HEK293T (cell line): Measurements from ENCODE around the gene CCR5AS.

Experiments
- BHLHE40 ChIP-seq: fragments of 450-650 bp; IDR thresholded peaks from 2 replicates; pipeline ENCODE4 v1.6.1; 2016; ENCODE audit warnings: mild to moderate bottlenecking, moderate library complexity, borderline replicate concordance
- CTBP1 ChIP-seq: fragments of 450-650 bp; IDR thresholded peaks from 2 replicates; pipeline ENCODE4 v1.6.1; 2016; ENCODE audit warnings: borderline replicate concordance
- FOXA1 ChIP-seq: fragments of 450-650 bp; IDR thresholded peaks from 2 replicates; pipeline ENCODE4 v1.6.1; 2016; ENCODE audit warnings: mild to moderate bottlenecking
- FOXK2 ChIP-seq: fragments of 450-650 bp; IDR thresholded peaks from 2 replicates; pipeline ENCODE4 v1.6.1; 2016; ENCODE audit warnings: mild to moderate bottlenecking
- FOXM1 ChIP-seq: fragments of 450-650 bp; IDR thresholded peaks from 2 replicates; pipeline ENCODE4 v1.6.1; 2017; ENCODE audit warnings: mild to moderate bottlenecking, borderline replicate concordance
- SUZ12 ChIP-seq: fragments of 450-650 bp; IDR thresholded peaks from 2 replicates; pipeline ENCODE4 v1.6.1; 2016; ENCODE audit warnings: mild to moderate bottlenecking
- TARDBP ChIP-seq: fragments of 450-650 bp; IDR thresholded peaks from 2 replicates; pipeline ENCODE4 v1.6.1; 2016
- ZNF384 ChIP-seq: fragments of 450-650 bp; IDR thresholded peaks from 2 replicates; pipeline ENCODE4 v1.6.1; 2016

GRCh38 chr3:46409739-46410489 is 3.0 kb upstream of the CCR5AS start:
- TF ChIP-seq ZNF384 (no peak), FOXA1 (no peak), BHLHE40 (no peak), SUZ12 (no peak), TARDBP (no peak), CTBP1 (no peak), FOXM1 (no peak), FOXK2 (no peak)
